ENCODE measurements around the gene RPS6KA2. TPM values are rescaled to one million over a fixed set of nuclear protein-coding genes. Genes with fewer than 3 reads are reported as not detected.

The RPS6KA2 gene
- total and polyA plus RNA-seq, 2 experiments from 2014 or later, result 12.5 to 25.3 TPM

DNA sequence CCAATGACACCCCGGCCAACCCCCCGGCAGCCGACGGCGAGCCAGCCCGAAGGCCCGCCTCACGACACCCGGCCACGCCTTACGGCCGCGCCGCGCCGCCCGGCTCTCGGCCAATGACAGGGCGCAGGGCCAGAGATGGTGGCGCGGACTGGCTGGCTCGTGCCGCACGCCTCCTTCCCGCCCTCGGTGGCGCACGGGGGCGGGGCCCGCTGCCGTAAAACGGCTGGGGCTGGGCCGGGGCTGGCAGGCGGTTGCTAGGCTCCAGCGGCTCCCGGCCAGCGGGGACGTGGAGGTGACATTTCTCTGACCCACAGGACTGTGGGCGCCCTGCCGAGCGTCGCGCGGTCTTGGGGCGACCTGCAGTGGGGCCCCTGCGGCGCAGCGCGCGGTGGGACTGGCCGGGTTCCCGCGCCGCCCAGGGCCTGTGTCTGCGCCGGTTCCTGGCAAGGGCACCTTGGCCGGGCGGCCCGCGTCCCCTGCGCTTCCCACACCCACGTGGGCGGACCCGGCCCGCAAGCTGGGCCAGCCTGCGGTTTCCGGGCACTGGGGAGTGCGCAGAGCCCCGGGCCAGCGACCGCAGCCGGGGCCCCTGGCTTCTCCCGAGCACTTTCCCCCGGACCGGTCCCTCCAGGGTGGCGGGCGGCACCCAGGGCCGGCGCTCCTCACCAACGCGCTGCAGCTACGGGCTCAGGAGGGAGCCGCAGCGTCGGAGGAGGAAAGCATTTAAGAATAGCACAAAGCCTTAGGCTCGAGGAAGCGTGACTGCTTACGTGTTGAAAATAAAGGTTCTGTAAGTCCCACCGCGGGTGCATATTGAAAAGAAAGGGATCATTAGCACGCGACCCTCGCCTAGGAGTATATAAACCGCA lies 243.9 kb downstream of the RPS6KA2 start, which contains the start of gene MPC1 (continued):
- TF ChIP-seq, protein P1, sequence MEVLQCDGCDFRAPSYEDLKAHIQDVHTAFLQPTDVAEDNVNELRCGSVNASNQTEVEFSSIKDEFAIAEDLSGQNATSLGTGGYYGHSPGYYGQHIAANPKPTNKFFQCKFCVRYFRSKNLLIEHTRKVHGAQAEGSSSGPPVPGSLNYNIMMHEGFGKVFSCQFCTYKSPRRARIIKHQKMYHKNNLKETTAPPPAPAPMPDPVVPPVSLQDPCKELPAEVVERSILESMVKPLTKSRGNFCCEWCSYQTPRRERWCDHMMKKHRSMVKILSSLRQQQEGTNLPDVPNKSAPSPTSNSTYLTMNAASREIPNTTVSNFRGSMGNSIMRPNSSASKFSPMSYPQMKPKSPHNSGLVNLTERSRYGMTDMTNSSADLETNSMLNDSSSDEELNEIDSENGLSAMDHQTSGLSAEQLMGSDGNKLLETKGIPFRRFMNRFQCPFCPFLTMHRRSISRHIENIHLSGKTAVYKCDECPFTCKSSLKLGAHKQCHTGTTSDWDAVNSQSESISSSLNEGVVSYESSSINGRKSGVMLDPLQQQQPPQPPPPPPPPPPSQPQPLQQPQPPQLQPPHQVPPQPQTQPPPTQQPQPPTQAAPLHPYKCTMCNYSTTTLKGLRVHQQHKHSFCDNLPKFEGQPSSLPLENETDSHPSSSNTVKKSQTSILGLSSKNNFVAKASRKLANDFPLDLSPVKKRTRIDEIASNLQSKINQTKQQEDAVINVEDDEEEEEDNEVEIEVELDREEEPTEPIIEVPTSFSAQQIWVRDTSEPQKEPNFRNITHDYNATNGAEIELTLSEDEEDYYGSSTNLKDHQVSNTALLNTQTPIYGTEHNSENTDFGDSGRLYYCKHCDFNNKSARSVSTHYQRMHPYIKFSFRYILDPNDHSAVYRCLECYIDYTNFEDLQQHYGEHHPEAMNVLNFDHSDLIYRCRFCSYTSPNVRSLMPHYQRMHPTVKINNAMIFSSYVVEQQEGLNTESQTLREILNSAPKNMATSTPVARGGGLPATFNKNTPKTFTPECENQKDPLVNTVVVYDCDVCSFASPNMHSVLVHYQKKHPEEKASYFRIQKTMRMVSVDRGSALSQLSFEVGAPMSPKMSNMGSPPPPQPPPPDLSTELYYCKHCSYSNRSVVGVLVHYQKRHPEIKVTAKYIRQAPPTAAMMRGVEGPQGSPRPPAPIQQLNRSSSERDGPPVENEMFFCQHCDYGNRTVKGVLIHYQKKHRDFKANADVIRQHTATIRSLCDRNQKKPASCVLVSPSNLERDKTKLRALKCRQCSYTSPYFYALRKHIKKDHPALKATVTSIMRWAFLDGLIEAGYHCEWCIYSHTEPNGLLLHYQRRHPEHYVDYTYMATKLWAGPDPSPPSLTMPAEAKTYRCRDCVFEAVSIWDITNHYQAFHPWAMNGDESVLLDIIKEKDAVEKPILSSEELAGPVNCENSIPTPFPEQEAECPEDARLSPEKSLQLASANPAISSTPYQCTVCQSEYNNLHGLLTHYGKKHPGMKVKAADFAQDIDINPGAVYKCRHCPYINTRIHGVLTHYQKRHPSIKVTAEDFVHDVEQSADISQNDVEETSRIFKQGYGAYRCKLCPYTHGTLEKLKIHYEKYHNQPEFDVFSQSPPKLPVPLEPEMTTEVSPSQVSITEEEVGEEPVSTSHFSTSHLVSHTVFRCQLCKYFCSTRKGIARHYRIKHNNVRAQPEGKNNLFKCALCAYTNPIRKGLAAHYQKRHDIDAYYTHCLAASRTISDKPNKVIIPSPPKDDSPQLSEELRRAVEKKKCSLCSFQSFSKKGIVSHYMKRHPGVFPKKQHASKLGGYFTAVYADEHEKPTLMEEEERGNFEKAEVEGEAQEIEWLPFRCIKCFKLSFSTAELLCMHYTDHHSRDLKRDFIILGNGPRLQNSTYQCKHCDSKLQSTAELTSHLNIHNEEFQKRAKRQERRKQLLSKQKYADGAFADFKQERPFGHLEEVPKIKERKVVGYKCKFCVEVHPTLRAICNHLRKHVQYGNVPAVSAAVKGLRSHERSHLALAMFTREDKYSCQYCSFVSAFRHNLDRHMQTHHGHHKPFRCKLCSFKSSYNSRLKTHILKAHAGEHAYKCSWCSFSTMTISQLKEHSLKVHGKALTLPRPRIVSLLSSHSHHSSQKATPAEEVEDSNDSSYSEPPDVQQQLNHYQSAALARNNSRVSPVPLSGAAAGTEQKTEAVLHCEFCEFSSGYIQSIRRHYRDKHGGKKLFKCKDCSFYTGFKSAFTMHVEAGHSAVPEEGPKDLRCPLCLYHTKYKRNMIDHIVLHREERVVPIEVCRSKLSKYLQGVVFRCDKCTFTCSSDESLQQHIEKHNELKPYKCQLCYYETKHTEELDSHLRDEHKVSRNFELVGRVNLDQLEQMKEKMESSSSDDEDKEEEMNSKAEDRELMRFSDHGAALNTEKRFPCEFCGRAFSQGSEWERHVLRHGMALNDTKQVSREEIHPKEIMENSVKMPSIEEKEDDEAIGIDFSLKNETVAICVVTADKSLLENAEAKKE (CRISPR knock-in tag; IDR thresholded peaks at IDR 0.05), result no peak

DNA sequence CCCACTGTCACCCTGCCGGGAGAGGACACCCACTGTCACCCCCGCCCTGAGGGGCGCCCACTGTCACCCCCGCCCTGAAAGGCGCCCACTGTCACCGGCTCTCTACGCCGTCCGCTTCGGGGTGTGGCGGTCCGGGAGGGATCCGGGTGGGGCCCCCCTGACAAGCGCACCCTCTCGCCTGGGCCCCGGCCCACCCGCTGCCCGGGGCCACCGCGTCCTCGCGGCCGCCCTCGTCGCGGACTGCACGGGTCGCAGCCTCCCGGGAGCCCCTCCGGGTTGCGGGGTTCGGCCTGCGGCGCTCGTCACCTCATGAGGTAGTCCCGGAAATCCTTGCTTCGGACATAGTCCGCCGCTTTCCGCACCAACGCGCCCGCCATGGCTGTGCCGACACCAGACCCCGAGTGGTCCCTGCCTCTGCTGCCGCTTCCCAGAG lies 244.5 kb downstream of the RPS6KA2 start:
- peaks cover 6% of the 10 kb centered on the region; the same call in 1 of the 3 replicates for H3K4me1 Mint-ChIP-seq
- H3K4me2 ChIP-seq, result peak overlapping the region; percentile 77
- peak overlapping the region; percentile 92 for H3K4me3 ChIP-seq
- no peak overlapping the region for H2AFZ ChIP-seq
- H3K36me3 Mint-ChIP-seq (ENCODE audit: low read depth), result no peaks in the 10 kb centered on the region
- peaks cover 7% of the 10 kb centered on the region for H3K4me1 ChIP-seq (ENCODE audit: insufficient read depth)
- H4K20me1 ChIP-seq (replicated peaks; ENCODE audit: insufficient read depth), result no peaks in the 10 kb centered on the region
- H3K79me2 ChIP-seq (replicated peaks; ENCODE audit: insufficient read depth), result peaks cover 27% of the 10 kb centered on the region
- no peak overlapping the region for H3K27ac Mint-ChIP-seq
- no peaks in the 10 kb centered on the region for H3K36me3 ChIP-seq (ENCODE audit: insufficient read depth)
- H3F3A ChIP-seq (replicated peaks; ENCODE audit: low read depth), result no peaks in the 10 kb centered on the region
- H3K27me3 ChIP-seq (ENCODE audit: insufficient read depth), result no peaks in the 10 kb centered on the region
- ATAC-seq, result no peak
- H3K9me3 Mint-ChIP-seq, result no peaks in the 10 kb centered on the region
- peak overlapping the region; percentile 82 for H3K4me3 Mint-ChIP-seq
- peaks cover 3% of the 10 kb centered on the region; the same call in 1 of the 2 replicates for H3K9me2 ChIP-seq (ENCODE audit: insufficient read depth)
- no peak for DNase-seq (ENCODE audit: low spot score)
- TF ChIP-seq EZH2 (IDR thresholded peaks at IDR 0.05; ENCODE audit: low read depth, unreplicated experiment), result no peak
- TF ChIP-seq STAT1 (IDR thresholded peaks at IDR 0.05; ENCODE audit: unreplicated experiment), result no peak
- TF ChIP-seq JUNB (IDR thresholded peaks at IDR 0.05; ENCODE audit: unreplicated experiment), result no peak
- TF ChIP-seq ZNF114 (CRISPR knock-in tag; IDR thresholded peaks at IDR 0.05), result no peak
- peaks cover 4% of the 10 kb centered on the region for H3K27me3 Mint-ChIP-seq (ENCODE audit: insufficient read depth, low read depth, poor library complexity)
- H3K27ac ChIP-seq (ENCODE audit: low read depth), result no peak overlapping the region
